Limb (tissue), 2 donors: ENCODE data around the gene FYN.
A peak's percentile ranks its signal among the peaks of the same experiment; 100 is the strongest.
"Not testable (repeated sequence)": the region's sequence is repeated elsewhere in the genome, so short reads cannot be mapped to it uniquely, and the experiment has no call there.

ENCODE experiments used
- DNase-seq, 2 donors: peaks; one replicate each; pipeline ENCODE4 v3.0.0-alpha.2; 2016; ENCODE audit errors: extremely low spot score in 2 of 2

Gene FYN

DNA sequence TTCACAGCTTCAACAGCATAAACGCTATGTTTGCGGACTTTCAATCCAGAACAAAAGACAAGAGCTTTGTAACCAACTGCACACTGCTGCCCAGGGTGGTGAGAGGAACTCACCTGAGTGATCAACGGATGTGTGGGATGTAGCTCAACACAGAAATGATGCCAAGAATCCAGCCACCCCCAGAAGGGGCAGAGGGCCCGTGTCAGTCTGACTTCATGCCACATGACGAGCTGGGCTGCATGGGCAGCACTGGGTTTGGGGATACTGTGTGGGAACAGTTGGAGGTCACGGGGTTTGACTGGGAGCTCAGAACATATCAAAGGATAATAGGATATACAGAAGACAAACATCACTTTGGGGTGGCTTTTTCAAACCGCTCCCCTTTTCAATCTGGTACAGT is 188.2 kb downstream of the FYN start:
- no peak for DNase-seq

DNA sequence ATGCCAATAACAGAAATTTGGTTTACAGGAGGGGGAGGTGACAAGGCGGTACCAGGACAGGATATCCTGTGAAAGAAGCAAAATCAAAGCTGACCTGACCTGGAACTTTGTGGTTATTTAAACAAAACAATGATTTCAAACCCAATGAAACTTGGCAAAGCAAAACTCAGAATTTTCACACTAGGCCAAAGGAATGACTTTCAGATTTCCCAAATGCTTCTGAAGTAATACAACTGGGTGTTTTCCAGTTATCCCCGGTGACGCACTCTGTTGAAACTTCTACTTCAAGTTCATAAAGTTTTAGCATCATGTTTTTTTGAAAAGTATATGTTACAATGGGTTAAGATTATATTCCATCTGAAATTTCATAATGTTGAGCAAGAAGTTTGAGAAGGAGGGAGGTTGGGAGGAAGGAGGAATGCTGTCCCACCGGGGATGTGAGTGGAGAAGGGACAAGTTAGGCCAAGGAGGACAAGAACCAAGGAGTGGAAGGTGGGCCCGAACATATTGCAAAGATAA is 189.4 kb downstream of the FYN start:
- DNase-seq, result no peak

DNA sequence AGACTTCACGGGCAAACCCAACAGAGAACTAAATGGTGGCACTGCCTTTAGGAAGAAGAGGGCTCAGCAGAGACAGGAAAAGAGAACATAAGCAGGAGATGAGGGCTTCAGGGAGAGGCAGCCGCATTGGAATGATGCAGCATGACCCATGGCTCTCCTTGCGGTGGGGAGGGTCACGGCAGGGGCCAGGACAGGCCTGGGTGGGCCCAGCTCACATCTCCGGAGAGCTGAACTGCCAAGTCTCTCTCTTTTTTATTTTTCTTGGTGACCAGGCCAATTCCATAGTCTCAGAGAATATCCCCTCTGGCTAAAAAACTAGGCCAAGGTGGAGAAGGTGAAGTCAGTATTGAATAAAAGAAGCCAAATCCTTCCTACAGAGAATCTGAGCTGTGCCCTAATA is 190.1 kb downstream of the FYN start:
- DNase-seq, result no peak

- DNase-seq, result no peak
These were observed 191.4 kb downstream of the FYN start for GRCh38 chr6:111681860-111682259.

DNA sequence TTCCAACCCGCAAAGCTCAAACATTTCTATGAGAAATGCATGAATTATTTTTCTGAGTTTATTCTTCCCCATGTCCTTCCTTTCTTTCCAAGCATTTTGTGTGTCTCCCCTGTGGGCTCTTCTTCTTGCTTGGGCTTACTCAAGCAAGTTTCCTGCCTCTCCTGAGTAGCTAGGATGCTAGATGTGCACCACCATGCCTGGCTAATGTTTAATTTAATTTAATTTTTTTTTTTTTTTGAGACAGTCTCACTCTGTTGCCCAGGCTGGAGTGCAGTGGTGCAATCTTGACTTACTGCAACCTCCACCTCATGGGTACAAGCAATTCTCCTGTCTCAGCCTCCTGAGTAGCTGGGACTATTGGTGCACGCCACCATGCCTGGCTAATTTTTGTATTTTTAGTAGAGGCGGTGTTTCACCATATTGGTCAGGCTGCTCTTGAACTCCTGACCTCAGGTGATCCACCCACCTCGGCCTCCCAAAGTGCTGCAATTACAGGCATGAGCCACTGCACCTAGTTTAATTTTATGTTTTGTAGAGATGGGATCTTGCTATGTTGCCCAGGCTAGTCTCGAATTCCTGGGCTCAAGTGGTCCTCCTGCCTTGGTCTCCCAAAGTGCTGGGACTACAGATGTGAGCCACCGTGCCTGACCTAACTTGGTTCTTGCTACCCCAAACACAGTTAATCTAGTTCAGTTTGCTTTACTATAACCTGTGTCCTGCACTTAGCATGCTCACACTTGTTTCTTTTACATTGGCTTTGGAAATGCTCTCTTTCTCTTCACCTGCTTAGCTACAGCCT is 192.2 kb downstream of the FYN start:
- not testable (repeated sequence) for DNase-seq

- no peak for DNase-seq
These were observed 193.1 kb downstream of the FYN start for GRCh38 chr6:111680015-111680712.

DNA sequence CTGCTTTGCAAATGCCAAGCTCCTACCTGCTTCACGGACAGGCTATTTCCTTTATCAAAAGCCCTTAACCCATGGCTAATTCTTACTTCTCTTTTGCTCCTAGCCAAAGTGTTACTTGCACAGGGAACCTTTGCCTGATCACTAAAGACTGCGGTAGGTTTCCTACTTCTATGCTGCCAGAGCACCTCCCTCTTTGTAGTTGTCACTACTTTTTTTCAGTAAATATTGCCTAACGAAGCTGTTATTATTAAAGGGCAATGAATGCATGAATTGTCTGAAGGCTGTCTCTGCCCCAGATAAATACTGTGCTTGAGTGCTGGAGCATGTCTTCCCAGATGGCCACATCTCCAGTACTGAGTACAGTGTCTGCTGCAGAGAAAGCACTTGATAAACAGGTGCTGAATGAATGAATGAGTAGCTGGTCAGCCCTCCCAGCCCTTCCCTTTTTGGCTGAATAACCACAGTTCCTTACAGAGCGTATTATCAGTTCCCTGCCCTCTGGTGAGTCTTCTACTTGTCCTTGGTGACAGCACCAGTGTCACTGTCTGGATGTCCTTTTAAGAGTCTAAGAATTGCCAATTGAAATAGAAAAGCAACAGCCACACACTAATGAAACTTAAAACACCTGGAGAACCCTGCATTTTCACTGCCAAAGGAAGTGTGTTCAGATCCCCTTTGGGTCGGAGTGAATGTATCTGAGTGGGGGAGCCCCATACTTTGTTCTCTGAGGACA is 194.0 kb downstream of the FYN start:
- DNase-seq, result no peak

- no peak for DNase-seq
These were observed 195.8 kb downstream of the FYN start for GRCh38 chr6:111677249-111677990.

- DNase-seq, result no peak
These were observed 196.9 kb downstream of the FYN start for GRCh38 chr6:111676383-111676782.

DNA sequence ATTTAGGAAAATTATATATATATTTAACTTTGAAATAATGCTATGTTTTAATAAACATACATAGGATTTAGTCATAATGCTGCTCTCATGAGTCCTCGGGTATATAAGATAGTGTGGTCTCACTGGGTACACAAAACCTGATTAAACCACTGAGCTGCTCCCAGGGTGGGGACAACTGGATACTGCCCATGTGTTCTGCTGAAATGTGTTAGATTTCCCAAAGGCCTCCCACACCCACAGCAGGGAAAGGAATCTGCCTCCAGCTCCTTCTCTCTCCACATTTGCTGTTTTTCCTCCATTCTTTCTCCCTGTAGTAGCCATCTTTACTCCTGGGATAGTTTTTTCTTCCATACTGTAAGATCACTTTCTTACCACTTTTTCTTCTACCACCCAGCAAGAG is 198.4 kb downstream of the FYN start:
- DNase-seq, result no peak

- peak in 1 of 2 donors; percentile 23 for DNase-seq
These were observed 198.8 kb downstream of the FYN start for GRCh38 chr6:111674413-111674812.

DNA sequence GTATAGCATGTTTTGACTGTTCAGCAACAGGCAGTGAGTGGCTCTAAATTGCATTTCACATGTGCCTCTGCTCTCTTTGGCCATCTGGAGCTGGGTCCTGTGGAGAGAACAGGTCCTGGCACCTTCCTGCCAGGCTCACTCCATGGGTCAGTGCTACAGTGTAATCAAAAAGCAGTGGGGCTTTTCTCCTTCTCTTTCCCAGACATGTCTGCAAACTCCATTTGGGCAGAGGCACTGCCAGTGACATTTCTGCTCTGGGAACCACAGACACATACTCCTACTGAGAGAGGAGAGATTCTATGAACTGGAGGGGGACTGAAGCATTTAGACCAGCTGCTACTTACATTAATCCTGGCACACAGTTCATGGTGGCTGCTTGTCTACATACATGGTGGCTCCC is 199.3 kb downstream of the FYN start:
- DNase-seq, result peak in 1 of 2 donors; percentile 27

- no peak for DNase-seq
These were observed 199.7 kb downstream of the FYN start for GRCh38 chr6:111673532-111673931.

GRCh38 chr6:111672761-111673450 is 200.3 kb downstream of the FYN start:
- DNase-seq, result peak in 1 of 2 donors; percentile 47

- no peak for DNase-seq
These were observed 203.9 kb downstream of the FYN start for GRCh38 chr6:111669326-111669725.

DNA sequence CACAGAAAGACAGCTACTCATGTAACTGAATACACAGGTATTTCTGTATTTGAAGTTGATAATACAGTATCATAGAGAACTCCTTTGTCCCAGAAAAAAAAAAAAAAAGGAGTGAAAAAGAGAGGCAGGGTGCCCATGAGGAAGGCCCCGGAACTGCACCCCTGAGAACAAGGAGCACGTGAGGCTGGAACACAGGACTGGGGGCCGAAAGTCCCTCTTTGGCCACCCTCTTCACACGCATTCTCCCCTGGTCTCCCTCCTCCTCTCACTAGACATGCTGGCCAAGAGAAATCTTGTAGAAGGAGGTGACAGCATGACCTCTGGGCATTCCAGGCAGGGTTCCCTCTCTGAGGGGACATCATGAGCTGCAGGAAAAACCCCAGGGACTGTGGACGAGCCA is 204.8 kb downstream of the FYN start:
- no peak for DNase-seq

DNA sequence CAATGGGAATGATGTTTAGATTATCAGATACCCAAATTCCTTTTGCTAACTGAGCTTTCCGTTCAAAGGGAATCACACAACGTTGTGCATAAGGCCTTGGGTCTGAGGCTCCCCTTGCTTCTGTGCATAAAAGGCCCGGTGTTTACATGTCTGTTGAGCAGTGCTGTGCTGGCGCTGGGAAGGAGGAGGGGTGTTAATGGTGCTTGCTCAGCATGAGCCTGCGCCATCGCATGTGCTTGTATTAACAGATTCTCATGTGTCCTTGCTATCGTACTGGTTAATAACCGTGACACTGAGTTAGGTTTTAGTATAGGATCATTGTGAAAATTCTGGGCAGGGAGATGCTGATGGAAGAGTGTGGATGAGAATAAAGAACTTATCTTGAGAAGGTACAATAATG is 205.3 kb downstream of the FYN start:
- no peak for DNase-seq

- DNase-seq, result no peak
These were observed 206.4 kb downstream of the FYN start for GRCh38 chr6:111666847-111667246.

GRCh38 chr6:111664565-111665030 is 208.7 kb downstream of the FYN start:
- no peak for DNase-seq

GRCh38 chr6:111663692-111664564 is 209.3 kb downstream of the FYN start:
- DNase-seq, result peak; percentile 43 to 78
